Common myeloid progenitor, CD34-positive (primary cell): ENCODE results near the gene ATP5PD.
"Not testable (repeated sequence)": the region's sequence is repeated elsewhere in the genome, so short reads cannot be mapped to it uniquely, and the experiment has no call there.

Source experiments
- CTCF ChIA-PET: fragments of 350-600 bp; sonication (Branson Sonifier 250); formaldehyde crosslinking; loops from one replicate; lab custom pipeline; 2021; ENCODE audit warnings: antibody characterized with exemption; lab: Charles Lee
- POLR2A ChIA-PET: fragments of 350-600 bp; sonication (Branson Sonifier 250); formaldehyde crosslinking; loops from one replicate; lab custom pipeline; 2021; ENCODE audit warnings: antibody characterized with exemption; lab: Charles Lee
- DNase-seq, 3 donors: peaks; one replicate each; pipeline versions ENCODE4 v3.0.0 to v3.0.0-alpha.2; 2013
- H3K27ac ChIP-seq, 2 experiments: 1 replicate in 1 of 2; 2 replicates in 1 of 2; pipeline ENCODE4 v1.7.0; 2013; ENCODE audit warnings: inconsistent platforms in 2 of 2, low read length in 2 of 2, mild to moderate bottlenecking in 2 of 2, low read depth in 1 of 2, moderate library complexity in 1 of 2; ENCODE audit not compliant: severe bottlenecking in 2 of 2, insufficient read depth in 1 of 2, poor library complexity in 1 of 2
- H3K27me3 ChIP-seq, 5 experiments: replicated peaks in 2 of 5; 1 replicate in 3 of 5; 2 replicates in 2 of 5; pipeline versions ENCODE4 v1.6.1 to v1.7.0; 2013; ENCODE audit warnings: low read length in 4 of 5, mild to moderate bottlenecking in 2 of 5, moderate library complexity in 2 of 5, inconsistent platforms in 1 of 5; ENCODE audit not compliant: insufficient read depth in 5 of 5, control insufficient read depth in 4 of 5
- H3K36me3 ChIP-seq, 4 experiments: 1 replicate in 2 of 4; 2 replicates in 2 of 4; pipeline versions ENCODE4 v1.6.1 to v1.7.0; 2013; ENCODE audit warnings: low read length in 3 of 4, control low read depth in 1 of 4, mild to moderate bottlenecking in 1 of 4; ENCODE audit not compliant: control insufficient read depth in 4 of 4, insufficient read depth in 4 of 4
- H3K4me1 ChIP-seq, 4 experiments: 1 replicate in 3 of 4; 2 replicates in 1 of 4; pipeline versions ENCODE4 v1.6.1 to v1.7.1; 2013; ENCODE audit warnings: low read length in 3 of 4, mild to moderate bottlenecking in 3 of 4, control low read depth in 1 of 4, inconsistent platforms in 1 of 4, moderate library complexity in 1 of 4; ENCODE audit not compliant: control insufficient read depth in 4 of 4, insufficient read depth in 4 of 4; ENCODE audit errors: control extremely low read depth in 1 of 4
- H3K4me3 ChIP-seq, 7 experiments: 1 replicate in 4 of 7; 2 replicates in 3 of 7; pipeline versions ENCODE4 v1.5.1 to v1.7.0; 2013; ENCODE audit warnings: mild to moderate bottlenecking in 7 of 7, low read length in 6 of 7, moderate library complexity in 6 of 7, inconsistent platforms in 2 of 7, low read depth in 2 of 7, control low read depth in 1 of 7; ENCODE audit not compliant: insufficient read depth in 4 of 7, control insufficient read depth in 1 of 7; ENCODE audit errors: extremely low read depth in 1 of 7
- H3K9me3 ChIP-seq, 5 experiments: 1 replicate in 4 of 5; 2 replicates in 1 of 5; pipeline versions ENCODE4 v1.6.1 to v1.7.1; 2013; ENCODE audit warnings: low read length in 4 of 5, mild to moderate bottlenecking in 2 of 5, inconsistent platforms in 1 of 5, low read depth in 1 of 5, moderate library complexity in 1 of 5; ENCODE audit not compliant: control insufficient read depth in 4 of 5, insufficient read depth in 2 of 5; ENCODE audit errors: control extremely low read depth in 1 of 5
- WGBS: methylation state at CpG from one replicate; pipeline ENCODE4 v1.1.5; 2013; ENCODE audit not compliant: insufficient coverage; 5-methylcytosine and 5-hydroxymethylcytosine counted together

The ATP5PD gene

GRCh38 chr17:75034236-75034908 lies 12.4 kb downstream of the ATP5PD start:
- POLR2A ChIA-PET: interaction anchor here (1.0 to 1.2 kb wide), 2 partner anchors 12 to 15 kb away, joined by 3 read pairs; partner anchors contain the start of gene ATP5PD
- peaks cover 4 to 43% (median 39%) of the 10 kb centered on the region in 4 experiments for H3K4me1 ChIP-seq
- CTCF ChIA-PET: interaction anchor here (0.5 to 2.4 kb wide), 10 partner anchors 9 to 150 kb away, joined by 3 to 7 read pairs (median 4); partner anchors contain the start of genes HID1 and MRPL58
- peak overlapping the region; percentile 91 to 95 (median 91) for H3K4me3 ChIP-seq
- peaks cover 4 to 14% (median 11%) of the 10 kb centered on the region in 4 experiments for H3K36me3 ChIP-seq
- peak overlapping the region; percentile 72 to 85 for H3K27ac ChIP-seq
- DNase-seq: peak; percentile 82 to 92 (median 89)
- H3K9me3 ChIP-seq: peaks cover 0 to 16% (median 4%) of the 10 kb centered on the region in 5 experiments
- no peaks in the 10 kb centered on the region for H3K27me3 ChIP-seq
- WGBS: under 1% methylated on average over 38 of the region's 43 CpGs

GRCh38 chr17:75033346-75034235 lies 13.2 kb downstream of the ATP5PD start:
- H3K36me3 ChIP-seq: peaks cover 0 to 7% (median 5%) of the 10 kb centered on the region in 4 experiments
- peak overlapping the region in 1 of 2 experiments; percentile 85 for H3K27ac ChIP-seq
- POLR2A ChIA-PET: interaction anchor here (1.2 kb wide), 1 partner anchor 16 kb away, joined by 3 read pairs; no protein-coding TSS in a partner anchor
- H3K27me3 ChIP-seq: no peaks in the 10 kb centered on the region
- H3K9me3 ChIP-seq: peaks cover 0 to 16% (median 4%) of the 10 kb centered on the region in 5 experiments
- 2% methylated on average over 20 of the region's 36 CpGs for WGBS
- H3K4me3 ChIP-seq: peak overlapping the region; percentile 91 to 95 (median 91)
- peaks cover 4 to 43% (median 36%) of the 10 kb centered on the region in 4 experiments for H3K4me1 ChIP-seq
- peak; percentile 84 to 91 (median 90) for DNase-seq
- CTCF ChIA-PET: interaction anchor here (1.1 to 1.6 kb wide), 3 partner anchors 16 to 48 kb away, joined by 3 to 4 read pairs (median 4); partner anchors contain the start of gene MRPL58

GRCh38 chr17:75032720-75033280 lies 14.0 kb downstream of the ATP5PD start:
- DNase-seq: no peak
- Histone ChIP-seq H3K9me3 (peaks cover 0 to 16% (median 4%) of the 10 kb centered on the region in 5 experiments), H3K27me3 (no peaks in the 10 kb centered on the region), H3K4me3 (peak overlapping the region in 6 of 7 experiments; percentile 91 to 95 (median 91)), H3K27ac (no peak overlapping the region), H3K4me1 (peaks cover 4 to 43% (median 36%) of the 10 kb centered on the region in 4 experiments), H3K36me3 (peaks cover 0 to 3% (median 0%) of the 10 kb centered on the region in 4 experiments)
- ChIA-PET CTCF (interaction anchor here (1.1 to 2.0 kb wide), 5 partner anchors 19 to 73 kb away, joined by 3 to 16 read pairs (median 5); partner anchors contain the start of genes CDR2L and MRPL58), POLR2A (interaction anchor here (0.6 to 1.4 kb wide), 4 partner anchors 17 to 150 kb away, joined by 3 to 5 read pairs (median 4); partner anchors contain the start of genes MRPL58 and SUMO2)
- WGBS: 0% methylated on average over 6 of the region's 13 CpGs

GRCh38 chr17:75031972-75032719 lies 14.6 kb downstream of the ATP5PD start:
- H3K4me3 ChIP-seq: peak overlapping the region; percentile 10 to 95 (median 32)
- 5% methylated on average over 10 of the region's 10 CpGs for WGBS
- peaks cover 0 to 16% (median 4%) of the 10 kb centered on the region in 5 experiments for H3K9me3 ChIP-seq
- H3K4me1 ChIP-seq: peaks cover 4 to 43% (median 36%) of the 10 kb centered on the region in 4 experiments
- no peak overlapping the region for H3K27ac ChIP-seq
- peak; percentile 72 to 86 (median 79) for DNase-seq
- peaks cover 0 to 3% (median 0%) of the 10 kb centered on the region in 4 experiments for H3K36me3 ChIP-seq
- CTCF ChIA-PET: interaction anchor here (0.9 to 2.0 kb wide), 8 partner anchors 10 to 73 kb away, joined by 3 to 16 read pairs (median 4); partner anchors contain the start of genes CDR2L and MRPL58
- POLR2A ChIA-PET: interaction anchor here (0.6 to 1.4 kb wide), 3 partner anchors 19 to 151 kb away, joined by 3 to 5 read pairs (median 4); partner anchors contain the start of genes MRPL58 and SUMO2
- H3K27me3 ChIP-seq: no peaks in the 10 kb centered on the region

- peaks cover 0 to 2% (median 0%) of the 10 kb centered on the region in 4 experiments for H3K36me3 ChIP-seq
- 100% methylated on average over 2 of the region's 8 CpGs for WGBS
- H3K27me3 ChIP-seq: no peaks in the 10 kb centered on the region
- no peak overlapping the region for H3K27ac ChIP-seq
- CTCF ChIA-PET: no interaction called here
- DNase-seq: no peak
- POLR2A ChIA-PET: no interaction called here
- H3K4me1 ChIP-seq: peaks cover 4 to 29% (median 26%) of the 10 kb centered on the region in 4 experiments
- H3K9me3 ChIP-seq: peaks cover 0 to 16% (median 4%) of the 10 kb centered on the region in 5 experiments
- H3K4me3 ChIP-seq: no peak overlapping the region
Measured at GRCh38 chr17:75030161-75030560, 16.6 kb downstream of the ATP5PD start.

GRCh38 chr17:75026650-75027049 lies 20.1 kb downstream of the ATP5PD start:
- DNase-seq, H3K27me3 ChIP-seq, H3K27ac ChIP-seq, H3K4me1 ChIP-seq, H3K4me3 ChIP-seq, POLR2A ChIA-PET, CTCF ChIA-PET: not testable (repeated sequence)
- Histone ChIP-seq H3K9me3 (peaks cover 0 to 16% (median 4%) of the 10 kb centered on the region in 5 experiments), H3K36me3 (peaks cover 0 to 10% (median 3%) of the 10 kb centered on the region in 4 experiments)
- WGBS: 77% methylated on average over 2 of the region's 2 CpGs
